GM21390 (cell line): ENCODE results near the gene UNKL.

Experiments used
- ATAC-seq: cut with Tn5 transposase; IDR thresholded peaks from one replicate; pipeline ENCODE4 v1.9.1; 2021; ENCODE audit not compliant: unreplicated experiment

The UNKL gene

GRCh38 chr16:1378087-1378803 lies 36.3 kb downstream of the UNKL start:
- no peak for ATAC-seq

GRCh38 chr16:1377406-1378010 lies 37.0 kb downstream of the UNKL start:
- ATAC-seq, result no peak

- no peak for ATAC-seq
Observed at GRCh38 chr16:1375741-1376410, 38.6 kb downstream of the UNKL start.

GRCh38 chr16:1375298-1375640 lies 39.2 kb downstream of the UNKL start:
- ATAC-seq, result no peak

GRCh38 chr16:1374418-1375297 lies 39.8 kb downstream of the UNKL start:
- ATAC-seq, result no peak

- ATAC-seq, result no peak
Observed at GRCh38 chr16:1372292-1372950, 42.1 kb downstream of the UNKL start.

- no peak for ATAC-seq
Observed at GRCh38 chr16:1371054-1371978, 43.2 kb downstream of the UNKL start.

- ATAC-seq, result no peak
Observed at GRCh38 chr16:1367486-1368174, 46.9 kb downstream of the UNKL start.

- ATAC-seq, result no peak
Observed at GRCh38 chr16:1366712-1367299, 47.7 kb downstream of the UNKL start.

- no peak for ATAC-seq
Observed at GRCh38 chr16:1366060-1366711, 48.3 kb downstream of the UNKL start.

GRCh38 chr16:1364510-1364909 lies 50.0 kb downstream of the UNKL start:
- ATAC-seq, result no peak

GRCh38 chr16:1363501-1364041 lies 50.9 kb downstream of the UNKL start:
- no peak for ATAC-seq

- ATAC-seq, result no peak
Observed at GRCh38 chr16:1362807-1363206, 51.7 kb downstream of the UNKL start.

- no peak for ATAC-seq
Observed at GRCh38 chr16:1361685-1362360, 52.7 kb downstream of the UNKL start.

- no peak for ATAC-seq
Observed at GRCh38 chr16:1357906-1358566, 56.5 kb downstream of the UNKL start.

- no peak for ATAC-seq
Observed at GRCh38 chr16:1356061-1356900, 58.2 kb downstream of the UNKL start.
